Jurkat, Clone E6-1 (cell line): ENCODE results near the gene ADCY9.
A peak's percentile ranks its signal among the peaks of the same experiment; 100 is the strongest.
"Not testable (repeated sequence)": the region's sequence is repeated elsewhere in the genome, so short reads cannot be mapped to it uniquely, and the experiment has no call there.

Experiments used
- DNase-seq: peaks from one replicate; pipeline ENCODE4 v3.0.0-alpha.2; 2011; ENCODE audit warnings: low read depth, low spot score
- H3K4me3 ChIP-seq: 2 replicates; pipeline ENCODE4 v1.5.1; 2011; ENCODE audit warnings: mild to moderate bottlenecking, low read length, control low read depth, moderate library complexity

The ADCY9 gene

DNA sequence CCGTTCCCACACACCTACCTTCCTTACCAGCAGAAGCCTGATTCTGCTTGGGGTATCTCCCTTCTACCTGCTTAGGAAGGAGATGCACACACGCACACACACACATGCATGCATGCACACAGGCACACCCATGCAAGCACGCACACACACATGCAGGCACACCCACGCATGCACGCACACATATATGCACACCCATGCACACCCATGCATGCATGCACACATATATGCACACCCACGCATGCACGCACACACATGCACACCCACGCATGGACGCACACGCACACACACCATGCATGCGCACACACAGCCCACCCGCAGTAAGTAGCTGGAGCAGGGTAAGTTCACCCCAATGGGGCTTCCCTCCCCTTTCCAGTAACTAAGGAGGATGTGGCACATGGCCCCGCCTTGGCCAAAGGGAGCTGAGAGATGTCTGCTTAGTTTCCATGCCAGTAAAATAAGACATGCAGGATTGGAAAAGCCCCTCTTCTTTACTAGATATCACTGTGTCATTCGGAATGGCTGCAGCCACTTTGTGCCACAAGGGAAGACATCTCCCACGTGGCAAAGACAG is 33.7 kb downstream of the ADCY9 start:
- no peak overlapping the region for H3K4me3 ChIP-seq
- no peak for DNase-seq

DNA sequence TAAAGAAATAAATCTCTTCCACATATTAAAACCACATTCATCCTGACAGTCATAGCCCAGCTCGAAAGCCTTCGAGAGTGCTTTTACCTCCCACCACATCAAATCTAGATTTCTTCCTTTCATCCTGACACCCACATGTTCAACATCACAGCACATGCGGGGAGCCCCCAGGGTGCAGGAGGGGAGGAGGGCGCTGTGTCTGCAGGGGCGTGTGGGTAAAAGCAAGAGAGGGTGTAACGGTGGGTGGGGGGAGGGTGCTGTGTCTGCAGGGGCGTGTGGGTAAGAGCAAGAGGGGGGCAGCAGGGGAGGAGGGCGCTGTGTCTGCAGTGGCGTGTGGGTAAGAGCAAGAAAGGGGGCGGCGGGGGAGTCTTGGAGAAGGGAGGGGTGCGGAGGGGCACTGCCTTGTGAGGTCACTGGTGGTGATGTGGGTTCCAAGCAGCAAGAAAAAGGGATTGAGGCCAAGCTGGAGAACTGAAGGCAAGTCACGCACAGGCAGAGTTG is 34.7 kb downstream of the ADCY9 start:
- DNase-seq = peak; percentile 79

DNA sequence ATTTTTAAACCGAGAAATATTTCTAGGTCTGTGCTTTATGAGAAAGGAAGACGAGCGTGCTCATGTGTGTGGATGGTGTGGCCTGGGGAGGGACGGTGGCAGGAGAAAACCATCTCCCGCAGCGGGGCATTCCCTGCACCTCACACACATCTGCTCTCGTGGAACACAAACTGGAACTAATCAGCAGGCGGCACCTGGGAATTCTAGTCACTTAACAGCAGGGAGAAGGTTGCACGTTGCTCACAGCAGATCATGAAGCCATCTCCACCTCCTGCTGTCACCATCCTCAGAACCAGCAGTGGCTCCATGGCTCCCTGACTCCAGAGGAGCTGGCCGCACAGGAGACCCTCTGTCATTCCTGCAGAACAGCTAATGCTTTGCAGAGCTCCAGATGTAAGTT is 35.2 kb downstream of the ADCY9 start:
- DNase-seq = no peak
- H3K4me3 ChIP-seq = no peak overlapping the region

More for the DNA sequence above, 34.7 kb downstream of the ADCY9 start:
- H3K4me3 ChIP-seq = no peak overlapping the region

DNA sequence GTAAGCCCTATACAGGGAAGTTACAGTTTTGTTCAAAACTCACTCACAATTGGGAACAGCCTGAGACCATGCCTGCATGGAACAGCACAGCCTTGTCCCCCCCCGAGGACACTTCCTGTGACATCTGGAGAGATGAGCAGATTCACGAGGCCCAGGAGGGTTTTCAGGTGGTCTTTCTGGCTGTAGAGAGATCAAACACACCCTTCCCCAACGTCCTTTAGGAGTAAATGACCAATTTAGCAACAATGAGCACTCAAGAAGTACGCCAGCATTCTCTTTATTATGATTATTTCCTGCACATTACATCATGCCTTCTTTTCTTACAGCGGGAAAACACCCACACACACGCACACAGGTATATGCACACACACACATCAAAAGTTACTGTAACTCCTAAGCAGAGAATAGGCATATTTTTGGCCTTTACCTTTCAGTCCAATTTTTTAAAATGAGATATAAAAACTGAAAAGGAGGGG is 39.0 kb downstream of the ADCY9 start:
- no peak for DNase-seq
- H3K4me3 ChIP-seq = no peak overlapping the region

DNA sequence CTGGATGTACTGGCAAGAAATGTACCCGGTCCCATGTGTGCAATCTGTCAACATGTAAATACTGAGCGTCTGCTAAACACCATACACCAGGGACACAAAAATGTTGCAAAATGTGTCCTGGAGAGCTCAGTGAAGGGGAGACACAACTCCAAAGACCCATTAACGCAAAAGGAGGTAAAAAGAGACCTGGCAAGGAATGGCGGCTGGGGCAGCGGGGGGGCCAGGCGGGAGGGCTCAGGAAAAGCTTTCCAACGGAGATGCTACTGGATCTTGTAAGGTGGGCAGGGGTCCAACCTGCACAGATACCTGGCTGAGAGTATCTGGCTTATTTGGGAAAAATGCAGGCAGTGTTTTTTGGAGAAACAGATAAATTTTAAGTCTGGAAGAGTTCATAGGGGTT is 40.7 kb downstream of the ADCY9 start:
- H3K4me3 ChIP-seq = no peak overlapping the region
- DNase-seq = no peak

DNA sequence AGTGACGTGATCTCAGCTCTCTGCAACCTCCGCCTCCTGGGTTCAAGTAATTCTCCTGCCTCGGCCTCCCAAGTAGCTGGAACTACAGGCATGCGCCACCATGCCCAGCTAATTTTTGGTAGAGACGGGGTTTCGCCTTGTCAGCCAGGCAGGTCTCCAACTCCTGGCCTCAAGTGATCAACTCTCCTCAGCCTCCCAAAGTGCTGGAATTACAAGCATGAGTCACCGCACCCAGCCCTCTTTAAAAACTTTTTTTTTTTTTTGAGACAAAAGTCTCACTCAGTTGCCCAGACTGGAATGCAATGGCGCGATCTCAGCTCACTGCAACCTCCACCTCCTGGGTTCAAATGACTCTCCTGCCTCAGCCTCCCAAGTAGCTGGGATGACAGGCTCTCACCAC is 43.1 kb downstream of the ADCY9 start:
- not testable (repeated sequence) for H3K4me3 ChIP-seq, DNase-seq

DNA sequence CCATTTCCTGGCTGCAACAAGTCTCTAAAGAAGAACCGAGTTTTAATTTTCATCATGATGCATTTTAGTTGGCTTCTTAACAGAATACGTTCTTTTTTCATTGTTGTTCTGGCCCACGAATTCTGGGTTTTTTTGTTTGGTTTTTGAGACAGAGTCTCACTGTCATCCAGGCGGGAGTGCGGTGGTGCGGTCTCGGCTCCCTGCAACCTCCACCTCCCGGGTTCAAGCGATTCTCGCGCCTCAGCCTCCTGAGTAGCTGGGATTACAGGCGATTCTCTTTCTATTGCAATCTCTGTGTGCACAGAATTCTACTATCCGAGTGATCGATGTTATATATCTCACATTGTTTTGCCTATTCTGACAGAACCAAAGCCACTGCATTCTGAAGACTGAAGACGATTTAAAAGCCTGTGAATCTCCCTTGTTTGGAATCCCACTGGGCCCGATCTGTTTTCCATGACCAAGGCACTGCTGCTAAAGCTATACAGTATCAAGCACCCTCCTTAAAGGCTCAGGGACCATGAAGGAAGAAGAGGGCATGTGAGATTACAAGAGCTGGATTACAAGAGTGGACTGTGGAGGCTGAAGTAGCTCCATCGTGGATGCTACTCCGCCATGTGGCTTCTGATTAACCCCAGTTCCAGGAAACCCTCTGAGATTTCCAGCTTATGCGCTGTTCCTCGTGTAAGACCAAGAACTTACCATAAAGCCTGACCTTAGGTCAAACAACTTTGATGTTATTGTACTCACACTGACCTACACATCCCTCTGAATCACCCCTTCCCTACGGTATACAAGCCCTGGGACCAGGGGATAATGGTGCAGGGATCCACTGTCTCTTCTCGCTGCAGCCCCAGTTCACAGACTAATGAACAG is 44.3 kb downstream of the ADCY9 start:
- DNase-seq = no peak

DNA sequence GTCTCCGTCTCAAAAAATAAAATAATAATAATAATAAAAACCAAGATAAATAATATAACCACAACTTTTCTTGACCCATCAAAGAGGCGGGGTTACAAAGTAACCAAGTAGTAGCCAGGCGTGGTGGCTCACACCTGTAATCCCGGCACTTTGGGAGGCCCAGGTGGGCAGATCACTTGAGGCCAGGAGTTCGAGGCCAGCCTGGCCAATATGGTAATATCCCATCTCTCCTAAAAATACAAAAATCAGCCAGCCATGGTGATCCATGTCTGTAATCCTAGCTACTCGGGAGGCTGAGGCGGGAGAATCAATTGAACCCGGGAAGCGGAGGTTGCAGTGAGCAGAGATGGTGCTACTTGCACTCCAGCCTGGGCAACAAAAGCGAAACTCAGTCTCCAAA is 45.3 kb downstream of the ADCY9 start:
- DNase-seq = no peak
- no peak overlapping the region for H3K4me3 ChIP-seq

More for the DNA sequence above, 44.3 kb downstream of the ADCY9 start:
- H3K4me3 ChIP-seq = no peak overlapping the region

DNA sequence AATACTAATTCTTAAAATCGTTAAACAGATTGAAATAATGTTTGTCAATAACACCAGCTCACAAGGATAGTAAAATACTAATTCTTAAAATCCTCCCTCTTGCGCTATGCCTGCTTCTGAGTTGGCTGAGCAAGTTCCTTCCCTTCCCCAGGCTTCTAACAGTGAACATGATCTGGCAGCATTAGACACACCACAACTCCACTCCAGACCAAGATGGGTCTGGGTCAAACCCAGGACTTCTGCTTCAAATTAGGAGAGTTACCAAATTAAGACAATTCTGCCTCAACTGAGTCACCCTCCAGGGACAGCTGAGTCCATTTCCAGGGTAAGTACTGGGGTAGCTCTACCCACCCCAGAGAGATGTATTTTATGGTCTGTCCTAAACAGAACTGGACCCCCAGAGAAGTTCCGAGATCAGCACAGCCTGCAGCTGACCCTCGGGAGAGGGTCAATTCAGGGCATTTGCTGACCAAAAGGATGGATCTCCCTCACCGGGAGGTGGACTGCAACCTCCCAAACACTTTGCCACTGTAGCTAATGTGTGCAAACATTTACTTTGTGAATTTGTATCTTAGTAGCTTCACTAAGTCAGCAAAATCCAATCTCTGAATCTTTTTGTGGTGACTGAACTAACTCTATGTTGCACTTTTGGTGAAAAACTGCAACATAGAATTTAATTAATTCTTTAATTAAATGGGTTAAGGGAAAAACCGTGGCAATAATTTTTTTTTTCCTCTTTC is 48.8 kb downstream of the ADCY9 start:
- DNase-seq = no peak
- H3K4me3 ChIP-seq = no peak overlapping the region

DNA sequence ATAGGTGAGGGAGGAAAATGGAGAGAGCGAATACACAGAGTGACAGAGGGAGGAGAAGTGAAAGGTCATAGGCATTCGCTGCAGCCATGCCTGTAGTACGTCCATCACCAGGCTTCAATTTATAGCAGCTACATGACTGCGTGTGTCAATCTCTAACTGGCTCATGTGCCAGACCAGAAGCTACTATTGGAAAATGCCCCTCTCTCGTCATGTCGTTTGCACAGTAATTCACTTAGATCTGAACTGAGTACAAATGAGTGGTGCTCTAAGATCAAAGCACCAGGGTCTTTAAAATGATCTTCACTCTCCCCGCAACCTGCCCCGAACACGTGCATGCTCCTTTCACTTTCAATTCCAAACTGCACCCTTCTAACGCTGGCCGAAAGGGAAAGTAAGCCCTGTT is 51.3 kb downstream of the ADCY9 start:
- DNase-seq = peak; percentile 20
- H3K4me3 ChIP-seq = peak overlapping the region; percentile 3; the same call in 1 of the 2 replicates

DNA sequence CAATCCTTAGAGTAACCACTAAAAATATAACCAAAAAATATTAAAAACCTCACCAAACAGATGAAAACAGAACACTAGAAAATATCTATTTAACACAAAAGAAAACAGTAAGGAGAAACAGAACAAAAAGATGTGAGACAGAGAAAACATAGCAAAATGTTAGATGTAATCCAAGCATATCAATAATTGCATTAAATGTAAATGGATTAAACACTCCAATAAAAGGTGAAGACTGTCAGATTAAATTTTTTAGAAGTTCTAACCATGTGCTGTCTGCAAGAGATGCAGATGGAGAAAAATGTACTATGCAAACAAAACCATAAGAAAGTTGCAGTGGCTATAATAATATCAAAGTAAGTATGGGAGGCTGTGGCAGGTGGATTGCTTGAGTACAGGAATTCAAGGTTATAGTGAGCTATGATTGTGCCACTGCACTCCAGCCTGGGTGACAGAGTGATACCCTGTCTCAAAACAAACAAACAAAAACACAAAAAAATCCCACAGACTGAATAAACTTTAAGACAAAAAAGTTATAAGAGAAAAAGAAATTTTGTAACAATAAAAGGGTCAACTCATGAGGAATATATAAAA is 53.9 kb downstream of the ADCY9 start:
- no peak for DNase-seq
- no peak overlapping the region for H3K4me3 ChIP-seq

DNA sequence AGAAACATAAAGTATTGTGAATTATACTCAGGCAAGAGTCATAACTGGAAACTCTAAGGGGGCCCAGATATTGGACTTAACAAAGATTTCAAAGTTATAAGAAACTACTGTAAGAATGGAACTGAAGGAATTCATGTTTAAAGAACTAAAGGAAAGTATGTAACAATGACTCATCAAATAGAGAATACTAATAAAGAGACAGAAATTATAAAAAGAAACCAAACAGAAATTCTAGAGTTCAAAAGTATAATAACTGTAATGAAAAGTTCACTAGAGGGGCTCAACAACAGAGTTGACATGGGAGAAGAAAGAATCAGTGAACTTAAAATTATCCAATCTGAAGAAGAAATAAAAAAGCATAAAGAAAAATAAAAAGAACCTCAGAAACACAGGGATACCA is 55.4 kb downstream of the ADCY9 start:
- H3K4me3 ChIP-seq = no peak overlapping the region
- no peak for DNase-seq

DNA sequence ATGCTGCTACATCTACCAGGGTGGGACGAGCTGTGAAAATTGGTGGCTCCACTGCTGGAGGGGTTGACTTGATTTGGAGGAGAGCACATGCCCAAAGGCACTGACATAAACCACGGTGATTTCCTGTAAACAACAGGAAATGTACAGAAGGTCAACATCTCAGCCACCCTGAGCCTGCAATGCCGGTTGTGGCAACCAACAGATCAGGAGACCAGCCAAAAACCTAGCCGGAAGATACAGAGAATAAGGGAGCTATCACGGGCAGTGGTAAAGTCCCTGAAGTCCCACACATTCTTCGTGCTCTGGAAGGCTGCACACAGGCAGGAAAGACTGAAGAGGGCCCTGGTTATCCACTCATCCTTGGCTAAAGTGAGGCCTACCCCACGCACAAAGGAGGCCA is 56.2 kb downstream of the ADCY9 start:
- no peak for DNase-seq
- no peak overlapping the region for H3K4me3 ChIP-seq

DNA sequence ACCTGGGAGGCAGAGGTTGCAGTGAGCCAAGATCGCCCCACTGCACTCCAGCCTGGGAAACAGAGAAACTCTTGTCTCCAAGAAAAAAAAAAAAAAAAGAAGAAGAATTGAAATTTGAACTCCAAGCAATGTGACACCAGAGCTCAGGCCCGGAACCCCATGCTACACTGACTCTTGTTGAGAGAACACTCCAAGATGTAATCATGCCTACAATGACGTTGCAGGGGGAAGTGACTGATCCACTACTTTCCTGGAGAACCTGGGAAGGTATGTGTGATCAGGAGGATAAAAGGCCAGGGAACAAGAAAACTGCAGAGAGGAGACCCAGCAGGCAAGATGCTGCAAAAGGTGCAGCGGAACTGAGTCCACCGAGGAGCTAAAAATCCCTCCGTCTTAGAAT is 57.9 kb downstream of the ADCY9 start:
- DNase-seq = no peak
- no peak overlapping the region for H3K4me3 ChIP-seq

DNA sequence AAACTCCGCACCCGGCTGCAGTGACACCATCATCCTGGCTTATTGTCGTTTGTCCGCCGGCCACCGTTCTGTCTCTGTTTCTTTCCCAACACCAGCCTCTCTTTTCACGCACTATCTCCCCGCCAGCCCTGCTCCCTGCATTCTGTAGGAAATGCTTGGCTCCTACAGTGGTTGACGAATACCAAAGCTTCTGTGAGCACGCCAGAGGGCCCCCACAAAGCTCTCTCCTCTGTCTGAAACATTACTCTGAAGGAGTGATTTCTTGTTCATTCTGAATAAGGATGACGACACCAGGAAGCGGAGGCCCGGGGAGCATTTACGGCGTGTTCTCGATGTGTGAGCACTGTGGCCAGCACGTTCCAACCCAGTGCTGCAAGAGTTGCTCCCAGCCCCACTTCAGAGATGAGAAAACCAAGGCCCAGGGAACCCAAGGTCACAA is 58.8 kb downstream of the ADCY9 start:
- DNase-seq = no peak
- H3K4me3 ChIP-seq = no peak overlapping the region

DNA sequence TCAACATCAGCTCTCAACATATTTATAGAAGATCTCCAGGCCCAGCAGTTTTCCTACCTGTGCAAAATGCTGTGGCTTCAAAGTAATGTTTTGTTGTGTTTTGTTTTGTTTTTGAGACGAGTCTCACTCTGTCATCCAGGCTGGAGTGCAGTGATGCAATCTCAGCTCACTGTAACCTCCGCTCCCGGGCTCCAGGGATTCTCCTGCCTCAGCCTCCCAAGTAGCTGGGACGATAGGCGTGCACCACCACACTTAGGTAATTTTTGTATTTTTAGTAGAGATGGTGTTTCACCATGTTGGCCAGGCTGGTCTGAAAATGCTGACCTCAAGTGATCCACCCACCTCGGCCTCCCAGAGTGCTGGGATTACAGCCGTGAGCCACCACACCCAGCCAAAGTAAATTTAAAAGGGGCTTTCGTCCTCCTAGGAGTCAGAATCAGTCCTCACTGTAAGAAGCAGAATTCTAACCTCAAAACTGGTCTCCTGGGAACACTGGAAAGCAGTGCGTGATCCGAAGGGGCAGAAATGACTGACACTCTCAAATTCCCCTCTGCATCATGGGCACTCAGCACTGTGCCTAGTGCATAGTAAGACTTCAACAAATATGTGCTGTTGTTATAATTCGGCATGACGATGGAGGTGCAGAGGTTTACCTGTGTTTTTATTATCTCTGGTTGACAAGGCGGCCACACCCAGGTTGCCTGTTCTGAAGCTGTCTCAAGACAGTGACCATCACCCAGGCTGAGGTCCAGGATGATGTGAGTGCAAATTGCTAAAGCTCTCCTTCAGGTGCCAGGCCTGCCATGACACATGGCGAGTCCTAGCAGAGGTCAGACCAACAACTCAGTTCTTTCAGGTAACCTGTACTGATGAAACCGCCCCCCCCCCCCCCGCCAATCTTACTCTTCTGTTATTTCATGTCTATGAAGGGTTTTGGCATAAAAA is 59.8 kb downstream of the ADCY9 start:
- no peak overlapping the region for H3K4me3 ChIP-seq
- no peak for DNase-seq

DNA sequence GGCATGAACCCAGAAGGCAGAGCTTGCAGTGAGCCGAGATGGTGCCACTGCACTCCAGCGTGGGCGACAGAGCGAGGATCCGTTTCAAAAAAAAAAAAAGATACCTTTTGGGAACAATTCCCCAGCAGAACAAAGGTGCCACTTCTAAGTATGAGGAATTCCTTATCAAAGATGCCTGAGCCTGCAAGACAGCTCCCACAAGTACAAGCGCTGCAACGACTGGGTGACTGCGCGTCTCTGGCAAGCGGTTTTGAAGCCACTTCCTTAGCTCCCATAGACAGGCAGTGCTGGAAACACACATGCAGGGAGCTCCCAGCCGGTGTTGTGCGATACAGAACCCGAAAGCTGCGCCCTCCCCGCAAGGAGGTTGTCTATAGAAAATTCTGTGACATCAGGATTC is 60.5 kb downstream of the ADCY9 start:
- no peak for DNase-seq
- no peak overlapping the region for H3K4me3 ChIP-seq

DNA sequence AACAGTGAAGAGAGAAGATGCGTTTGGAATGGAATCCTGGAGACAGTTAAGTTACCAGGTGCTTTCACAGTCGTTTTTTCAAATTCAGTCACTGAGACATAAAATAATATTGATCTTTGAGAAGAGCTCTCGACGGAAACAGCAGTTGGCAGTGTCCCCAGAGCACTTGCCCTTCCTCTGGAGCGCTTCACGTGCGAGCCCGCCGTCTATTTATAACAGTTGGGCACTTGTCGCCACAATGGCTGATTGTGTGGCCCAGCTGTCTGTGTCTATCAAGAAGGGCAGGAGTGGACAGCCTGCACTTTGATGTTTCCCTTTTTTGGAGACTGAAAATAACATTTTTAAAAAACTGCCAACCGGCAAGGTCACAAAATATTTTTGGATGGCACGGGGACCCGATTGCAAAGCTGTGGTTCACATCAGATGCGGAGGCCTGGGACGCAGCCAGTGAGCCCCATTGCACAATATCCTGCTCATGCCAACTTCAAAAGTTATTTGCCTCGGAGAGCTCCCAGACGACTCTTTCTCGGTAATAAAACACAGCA is 62.9 kb downstream of the ADCY9 start:
- H3K4me3 ChIP-seq = no peak overlapping the region
- no peak for DNase-seq
